ENCODE measurements around the gene CYBC1. TPM values are rescaled to one million over a fixed set of nuclear protein-coding genes. Genes with fewer than 3 reads are reported as not detected.

CYBC1 gene
- total and polyA plus RNA-seq, 9 of the 15 experiments (the other 6 are each of a cell fraction or from before 2014, with no cell fraction given): 1.3 to 71.8 (median 49.9) TPM

DNA sequence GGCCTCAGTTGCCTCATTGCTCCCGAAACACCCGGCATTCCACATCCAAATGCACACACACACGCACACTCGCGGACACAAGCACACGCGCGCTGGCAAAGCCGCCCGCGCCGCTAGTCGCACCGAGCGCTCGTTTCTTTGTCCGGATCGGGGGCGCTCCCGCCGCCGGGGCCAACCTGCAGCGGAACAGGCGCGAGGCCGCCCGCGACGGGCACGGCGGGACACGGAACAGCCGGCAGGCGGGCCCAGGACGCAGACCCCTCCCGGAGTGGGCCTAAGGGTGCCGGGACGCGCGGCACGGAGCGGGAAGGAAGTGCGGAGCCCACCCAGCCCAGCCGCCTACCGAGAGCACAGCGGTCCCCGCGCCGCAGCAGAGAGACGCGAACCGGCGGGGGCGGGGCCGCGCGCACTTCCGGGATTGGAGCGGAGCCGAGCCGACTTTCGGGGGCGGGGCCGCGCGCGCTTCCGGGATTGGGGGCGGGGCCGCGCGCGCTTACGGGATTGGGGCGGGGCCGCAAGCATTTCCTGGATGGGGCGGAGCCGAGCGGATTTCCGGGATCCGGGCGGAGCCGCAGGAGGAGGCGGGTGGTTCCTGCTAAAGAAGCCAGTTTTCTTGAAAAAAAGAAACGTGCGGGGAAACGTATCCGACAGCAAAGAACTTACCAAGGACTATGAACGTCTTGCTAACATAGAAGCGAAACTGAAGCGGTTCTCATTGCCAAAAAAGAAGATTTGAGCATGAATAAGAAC lies at the start of gene CYBC1 (continued):
- TF ChIP-seq, protein P1, sequence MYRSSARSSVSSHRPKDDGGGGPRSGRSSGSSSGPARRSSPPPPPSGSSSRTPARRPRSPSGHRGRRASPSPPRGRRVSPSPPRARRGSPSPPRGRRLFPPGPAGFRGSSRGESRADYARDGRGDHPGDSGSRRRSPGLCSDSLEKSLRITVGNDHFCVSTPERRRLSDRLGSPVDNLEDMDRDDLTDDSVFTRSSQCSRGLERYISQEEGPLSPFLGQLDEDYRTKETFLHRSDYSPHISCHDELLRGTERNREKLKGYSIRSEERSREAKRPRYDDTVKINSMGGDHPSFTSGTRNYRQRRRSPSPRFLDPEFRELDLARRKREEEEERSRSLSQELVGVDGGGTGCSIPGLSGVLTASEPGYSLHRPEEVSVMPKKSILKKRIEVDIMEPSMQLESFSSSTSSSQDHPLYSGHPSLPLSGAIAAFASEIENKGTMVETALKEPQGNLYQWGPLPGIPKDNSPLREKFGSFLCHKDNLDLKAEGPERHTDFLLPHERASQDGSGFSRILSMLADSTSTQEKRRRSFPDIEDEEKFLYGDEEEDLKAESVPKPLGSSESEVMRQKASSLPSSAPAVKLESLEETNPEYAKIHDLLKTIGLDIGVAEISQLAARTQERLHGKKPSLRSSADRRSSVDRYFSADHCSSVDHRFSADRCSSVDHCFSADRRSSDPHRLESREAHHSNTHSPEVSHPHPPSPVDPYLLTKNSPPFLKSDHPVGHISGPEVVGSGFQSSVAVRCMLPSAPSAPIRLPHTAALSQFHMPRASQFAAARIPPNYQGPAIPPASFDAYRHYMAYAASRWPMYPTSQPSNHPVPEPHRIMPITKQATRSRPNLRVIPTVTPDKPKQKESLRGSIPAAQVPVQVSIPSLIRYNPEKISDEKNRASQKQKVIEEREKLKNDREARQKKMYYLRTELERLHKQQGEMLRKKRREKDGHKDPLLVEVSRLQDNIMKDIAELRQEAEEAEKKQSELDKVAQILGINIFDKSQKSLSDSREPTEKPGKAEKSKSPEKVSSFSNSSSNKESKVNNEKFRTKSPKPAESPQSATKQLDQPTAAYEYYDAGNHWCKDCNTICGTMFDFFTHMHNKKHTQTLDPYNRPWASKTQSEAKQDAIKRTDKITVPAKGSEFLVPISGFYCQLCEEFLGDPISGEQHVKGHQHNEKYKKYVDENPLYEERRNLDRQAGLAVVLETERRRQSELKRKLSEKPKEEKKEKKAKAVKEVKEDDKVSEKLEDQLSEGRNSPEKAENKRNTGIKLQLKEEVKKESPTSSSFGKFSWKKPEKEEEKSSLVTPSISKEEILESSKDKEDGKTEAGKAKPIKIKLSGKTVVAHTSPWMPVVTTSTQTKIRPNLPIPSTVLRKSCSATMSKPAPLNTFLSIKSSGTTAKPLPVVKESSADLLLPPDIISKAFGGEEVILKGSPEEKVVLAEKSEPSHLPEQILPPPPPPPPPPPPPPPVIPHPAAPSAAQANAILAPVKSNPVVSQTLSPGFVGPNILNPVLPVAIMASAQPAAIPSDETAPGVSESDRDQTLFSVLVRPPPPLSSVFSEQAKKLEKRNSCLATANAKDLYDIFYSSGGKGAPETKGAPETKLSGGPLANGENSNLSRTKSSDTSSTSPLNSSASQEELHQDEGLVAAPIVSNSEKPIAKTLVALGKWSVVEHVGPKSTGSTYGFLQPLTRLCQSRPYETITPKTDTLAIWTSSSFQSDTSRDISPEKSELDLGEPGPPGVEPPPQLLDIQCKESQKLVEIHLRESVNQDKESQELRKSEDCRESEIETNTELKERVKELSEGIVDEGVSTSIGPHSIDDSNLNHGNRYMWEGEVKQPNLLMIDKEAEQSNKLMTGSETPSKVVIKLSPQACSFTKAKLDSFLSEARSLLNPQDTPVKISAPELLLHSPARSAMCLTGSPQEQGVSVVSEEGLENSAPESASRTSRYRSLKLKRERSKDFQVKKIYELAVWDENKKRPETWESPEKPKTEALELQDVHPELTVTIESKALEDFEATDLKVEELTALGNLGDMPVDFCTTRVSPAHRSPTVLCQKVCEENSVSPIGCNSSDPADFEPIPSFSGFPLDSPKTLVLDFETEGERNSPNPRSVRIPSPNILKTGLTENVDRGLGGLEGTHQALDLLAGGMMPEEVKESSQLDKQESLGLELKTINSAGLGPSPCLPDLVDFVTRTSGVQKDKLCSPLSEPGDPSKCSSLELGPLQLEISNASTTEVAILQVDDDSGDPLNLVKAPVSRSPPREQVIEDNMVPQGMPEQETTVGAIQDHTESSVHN (IDR thresholded peaks at IDR 0.05; ENCODE audit: borderline replicate concordance in 1 of 2, low read depth in 1 of 2): no peak
- TF ChIP-seq, protein P2, sequence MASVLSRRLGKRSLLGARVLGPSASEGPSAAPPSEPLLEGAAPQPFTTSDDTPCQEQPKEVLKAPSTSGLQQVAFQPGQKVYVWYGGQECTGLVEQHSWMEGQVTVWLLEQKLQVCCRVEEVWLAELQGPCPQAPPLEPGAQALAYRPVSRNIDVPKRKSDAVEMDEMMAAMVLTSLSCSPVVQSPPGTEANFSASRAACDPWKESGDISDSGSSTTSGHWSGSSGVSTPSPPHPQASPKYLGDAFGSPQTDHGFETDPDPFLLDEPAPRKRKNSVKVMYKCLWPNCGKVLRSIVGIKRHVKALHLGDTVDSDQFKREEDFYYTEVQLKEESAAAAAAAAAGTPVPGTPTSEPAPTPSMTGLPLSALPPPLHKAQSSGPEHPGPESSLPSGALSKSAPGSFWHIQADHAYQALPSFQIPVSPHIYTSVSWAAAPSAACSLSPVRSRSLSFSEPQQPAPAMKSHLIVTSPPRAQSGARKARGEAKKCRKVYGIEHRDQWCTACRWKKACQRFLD (CRISPR knock-in tag; IDR thresholded peaks at IDR 0.05): peak; percentile 79
- no peak for TF ChIP-seq MECOM (CRISPR knock-in tag; IDR thresholded peaks at IDR 0.05)
- no peak for TF ChIP-seq MYNN (IDR thresholded peaks at IDR 0.05)
- TF ChIP-seq MYNN (CRISPR knock-in tag; IDR thresholded peaks at IDR 0.05): no peak
- no peak for TF ChIP-seq ETS2 (tag; IDR thresholded peaks at IDR 0.05; ENCODE audit: borderline replicate concordance, poor library complexity, severe bottlenecking)
- TF ChIP-seq FIP1L1 (IDR thresholded peaks at IDR 0.05; ENCODE audit: low read depth, low read length, poor library complexity, severe bottlenecking): peak; percentile 67
- TF ChIP-seq, protein P3, sequence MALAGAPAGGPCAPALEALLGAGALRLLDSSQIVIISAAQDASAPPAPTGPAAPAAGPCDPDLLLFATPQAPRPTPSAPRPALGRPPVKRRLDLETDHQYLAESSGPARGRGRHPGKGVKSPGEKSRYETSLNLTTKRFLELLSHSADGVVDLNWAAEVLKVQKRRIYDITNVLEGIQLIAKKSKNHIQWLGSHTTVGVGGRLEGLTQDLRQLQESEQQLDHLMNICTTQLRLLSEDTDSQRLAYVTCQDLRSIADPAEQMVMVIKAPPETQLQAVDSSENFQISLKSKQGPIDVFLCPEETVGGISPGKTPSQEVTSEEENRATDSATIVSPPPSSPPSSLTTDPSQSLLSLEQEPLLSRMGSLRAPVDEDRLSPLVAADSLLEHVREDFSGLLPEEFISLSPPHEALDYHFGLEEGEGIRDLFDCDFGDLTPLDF (CRISPR knock-in tag; IDR thresholded peaks at IDR 0.05): peak; percentile 88
- TF ChIP-seq TCFL5 (CRISPR knock-in tag; conservative IDR thresholded peaks at IDR 0.05): no peak
- TF ChIP-seq MEF2D (tag; conservative IDR thresholded peaks at IDR 0.05; ENCODE audit: low read depth): no peak
- no peak for TF ChIP-seq ZNF165 (CRISPR knock-in tag; IDR thresholded peaks at IDR 0.05; ENCODE audit: borderline replicate concordance)
- TF ChIP-seq CTBP1 (IDR thresholded peaks at IDR 0.05; ENCODE audit: borderline replicate concordance): peak; percentile 98
- peak; percentile 62 for TF ChIP-seq NFIC (IDR thresholded peaks at IDR 0.05)
- TF ChIP-seq SOX6 (IDR thresholded peaks at IDR 0.05): no peak
- TF ChIP-seq, protein P4, sequence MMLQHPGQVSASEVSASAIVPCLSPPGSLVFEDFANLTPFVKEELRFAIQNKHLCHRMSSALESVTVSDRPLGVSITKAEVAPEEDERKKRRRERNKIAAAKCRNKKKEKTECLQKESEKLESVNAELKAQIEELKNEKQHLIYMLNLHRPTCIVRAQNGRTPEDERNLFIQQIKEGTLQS (IDR thresholded peaks at IDR 0.05): no peak
- TF ChIP-seq, protein P4 (CRISPR knock-in tag; conservative IDR thresholded peaks at IDR 0.05): 0 out of 2 replicates have a peak, but pooled peaks have one; percentile 56

Data from K562 (cell line).